CD4-positive, alpha-beta memory T cell (primary cell): Measurements from ENCODE around the gene CYP2F1. TPM values are rescaled to one million over a fixed set of nuclear protein-coding genes. Genes with fewer than 3 reads are reported as not detected.

ENCODE experiments used
- CTCF ChIA-PET: fragments of 350-600 bp; sonication (Branson Sonifier 250); formaldehyde crosslinking; loops from one replicate; lab custom pipeline; 2021; ENCODE audit warnings: inconsistent platforms; ENCODE audit not compliant: partially characterized antibody; lab: Charles Lee
- POLR2A ChIA-PET: fragments of 350-600 bp; sonication (Branson Sonifier 250); formaldehyde crosslinking; loops from one replicate; lab custom pipeline; 2021; ENCODE audit not compliant: partially characterized antibody; lab: Charles Lee
- DNase-seq, 5 donors: peaks; one replicate each; pipeline versions ENCODE4 v3.0.0 to v3.0.0-alpha.2; 2020 to 2022; ENCODE audit warnings: mixed read lengths in 1 of 5
- H3K27ac ChIP-seq: one replicate; pipeline ENCODE4 v1.7.0; 2013; ENCODE audit warnings: low read depth, low read length
- H3K27me3 ChIP-seq: 2 replicates; pipeline ENCODE4 v1.7.0; 2013; ENCODE audit warnings: mild to moderate bottlenecking, low read length, moderate library complexity; ENCODE audit not compliant: insufficient read depth
- H3K36me3 ChIP-seq: 2 replicates; pipeline ENCODE4 v1.7.0; 2013; ENCODE audit warnings: mild to moderate bottlenecking, low read length, moderate library complexity; ENCODE audit not compliant: insufficient read depth
- H3K4me1 ChIP-seq: 2 replicates; pipeline ENCODE4 v1.7.0; 2013; ENCODE audit warnings: mild to moderate bottlenecking, low read length, moderate library complexity; ENCODE audit not compliant: insufficient read depth
- H3K4me3 ChIP-seq, 2 donors: one replicate each; pipeline ENCODE4 v1.7.0; 2013; ENCODE audit warnings: low read length in 2 of 2, mild to moderate bottlenecking in 1 of 2
- H3K9me3 ChIP-seq, 2 donors: one replicate each; pipeline ENCODE4 v1.7.0; 2013; ENCODE audit warnings: low read length in 2 of 2, control low read depth in 1 of 2; ENCODE audit not compliant: control insufficient read depth in 1 of 2
- H3K27ac Mint-ChIP-seq, 7 donors: one replicate each; pipeline ENCODE4 v1.8.0; 2020 to 2021; ENCODE audit warnings: mixed read lengths in 7 of 7, mild to moderate bottlenecking in 6 of 7, inconsistent platforms in 3 of 7, moderate library complexity in 3 of 7
- H3K27me3 Mint-ChIP-seq, 2 donors: one replicate each; pipeline ENCODE4 v1.8.0; 2020 to 2021; ENCODE audit warnings: mixed read lengths in 2 of 2
- H3K36me3 Mint-ChIP-seq, 2 donors: one replicate each; pipeline ENCODE4 v1.8.0; 2020 to 2021; ENCODE audit warnings: mixed read lengths in 2 of 2, inconsistent platforms in 1 of 2, mild to moderate bottlenecking in 1 of 2
- H3K4me1 Mint-ChIP-seq, 4 donors: one replicate each; pipeline ENCODE4 v1.8.0; 2020 to 2021; ENCODE audit warnings: mixed read lengths in 4 of 4, mild to moderate bottlenecking in 1 of 4
- H3K4me3 Mint-ChIP-seq, 8 donors: one replicate each; pipeline ENCODE4 v1.8.0; 2020 to 2021; ENCODE audit warnings: mixed read lengths in 8 of 8, mild to moderate bottlenecking in 7 of 8, moderate library complexity in 6 of 8, inconsistent platforms in 3 of 8
- H3K9me3 Mint-ChIP-seq, 8 donors: one replicate each; pipeline ENCODE4 v1.8.0; 2020 to 2021; ENCODE audit warnings: mixed read lengths in 8 of 8, mild to moderate bottlenecking in 5 of 8, inconsistent platforms in 3 of 8, moderate library complexity in 1 of 8
- intact Hi-C: fragments of 100-400 bp; cut with micrococcal nuclease; formaldehyde crosslinking; loops from one replicate; pipeline ENCODE4 v1.15.1; 2023
- polyA plus RNA-seq, 2 donors: library from polyadenylated mRNA; unstranded; fragments of 300-500 nt; fragmentation: Illumina TruSeq; gene quantifications; one replicate each; pipeline ENCODE4 v1.2.3, GENCODE V29; 2021
- total RNA-seq, 2 experiments: library from RNA; stranded (reverse); gene quantifications; one replicate each; pipeline ENCODE4 v1.2.3, GENCODE V29; 2021

Gene CYP2F1
- total and polyA plus RNA-seq, 4 experiments from 2014 or later: not detected

DNA sequence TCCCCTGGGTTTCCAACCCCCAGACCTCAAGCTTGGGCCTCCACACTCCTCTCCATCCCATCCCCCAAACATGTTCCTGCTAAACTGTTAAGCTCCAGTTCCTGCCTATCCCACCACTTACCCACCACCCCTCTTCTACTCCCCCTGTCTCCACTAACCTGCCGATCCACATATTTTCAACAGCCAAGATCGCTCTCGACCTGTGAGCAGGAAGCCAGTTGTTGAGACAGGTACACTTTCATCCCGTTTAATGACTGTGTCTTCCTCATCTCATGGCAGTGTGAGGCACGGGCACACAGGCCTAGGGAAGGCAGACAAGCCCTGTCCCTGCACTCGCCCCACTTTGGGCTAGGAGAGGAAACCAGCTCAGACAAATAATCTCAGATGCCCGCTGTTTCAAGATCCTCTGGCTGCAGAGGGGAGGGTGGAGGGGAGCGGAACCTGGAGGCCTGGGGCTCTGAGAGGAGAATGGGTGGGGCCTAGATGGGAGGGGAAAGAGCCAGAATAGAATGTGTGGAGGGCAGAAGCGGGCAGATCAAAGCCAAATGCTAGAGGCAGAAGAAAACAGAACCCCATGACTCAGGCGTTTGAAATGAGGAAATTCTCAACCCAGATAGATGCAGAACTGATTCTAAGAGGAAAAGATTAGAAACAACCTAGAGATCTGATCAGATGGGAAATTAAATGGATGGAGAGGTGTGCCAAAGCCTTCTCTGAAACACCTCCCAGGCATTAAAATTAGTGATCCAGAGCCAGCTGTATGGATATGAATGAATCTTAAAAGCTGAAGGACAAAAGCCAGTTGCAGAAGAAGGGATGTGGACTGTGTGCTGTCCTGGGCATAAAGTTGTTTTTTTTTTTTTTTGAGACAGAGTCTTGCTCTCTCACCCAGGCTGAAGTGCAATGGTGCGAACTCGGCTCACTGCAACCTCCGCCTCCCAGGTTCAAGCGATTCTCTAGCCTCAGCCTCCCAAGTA lies 61.9 kb downstream of the CYP2F1 start:
- H3K27ac Mint-ChIP-seq: peak overlapping the region; percentile 28 to 87 (median 62)
- H3K4me1 ChIP-seq: peaks cover 17% of the 10 kb centered on the region
- intact Hi-C loops: no loop called here
- ChIA-PET CTCF (interaction anchor here (1.0 to 1.1 kb wide), 2 partner anchors 10 to 541 kb away, joined by 3 read pairs; no protein-coding TSS in a partner anchor), POLR2A (interaction anchor here (1.6 kb wide), 1 partner anchor 87 kb away, joined by 6 read pairs; the partner anchor contains the start of gene HNRNPUL1)
- H3K4me3 ChIP-seq: no peak overlapping the region
- peak in 4 of 5 donors; percentile 23 to 45 (median 36) for DNase-seq
- no peaks in the 10 kb centered on the region for H3K36me3 Mint-ChIP-seq
- H3K4me3 Mint-ChIP-seq: peak overlapping the region in 6 of 8 donors; percentile 31 to 68 (median 45)
- no peaks in the 10 kb centered on the region for H3K27me3 Mint-ChIP-seq
- H3K36me3 ChIP-seq: no peaks in the 10 kb centered on the region
- H3K27me3 ChIP-seq: no peaks in the 10 kb centered on the region
- H3K27ac ChIP-seq: no peak overlapping the region
- H3K9me3 Mint-ChIP-seq: no peaks in the 10 kb centered on the region
- H3K4me1 Mint-ChIP-seq: peaks cover 6 to 20% (median 10%) of the 10 kb centered on the region in 4 donors
- no peaks in the 10 kb centered on the region for H3K9me3 ChIP-seq

Other genes starting within 250 kb of the CYP2F1 start
- not detected for gene CYP2A7, start 232.2 kb upstream of the CYP2F1 start, total RNA-seq
- gene CYP2A7, start 232.2 kb upstream of the CYP2F1 start, polyA plus RNA-seq: not detected
- gene CYP2B6, start 123.2 kb upstream of the CYP2F1 start, total RNA-seq: not detected
- not detected for gene CYP2B6, start 123.2 kb upstream of the CYP2F1 start, polyA plus RNA-seq
- not detected for gene CYP2A13, start 26.0 kb upstream of the CYP2F1 start, total RNA-seq
- not detected for gene CYP2A13, start 26.0 kb upstream of the CYP2F1 start, polyA plus RNA-seq
- under 1 TPM; 0.15 to 0.28 TPM for gene CYP2S1, start 78.8 kb downstream of the CYP2F1 start, total RNA-seq
- not detected for gene CYP2S1, start 78.8 kb downstream of the CYP2F1 start, polyA plus RNA-seq
- gene AXL, start 104.8 kb downstream of the CYP2F1 start, total RNA-seq: under 1 TPM in 1 of 2 experiments, not detected in 1; 0.32 TPM
- gene AXL, start 104.8 kb downstream of the CYP2F1 start, polyA plus RNA-seq: under 1 TPM; 0.10 to 0.29 TPM
- 100 to 1,000 TPM; 300 TPM for gene HNRNPUL1, start 149.9 kb downstream of the CYP2F1 start, total RNA-seq
- gene HNRNPUL1, start 149.9 kb downstream of the CYP2F1 start, polyA plus RNA-seq: 100 to 1,000 TPM in 1 of 2 donors, 10 to 100 TPM in 1; 37.8 to 110 TPM
- gene CCDC97, start 195.7 kb downstream of the CYP2F1 start, total RNA-seq: 10 to 100 TPM; 56.4 to 61.4 TPM
- 10 to 100 TPM; 23.2 to 32.3 TPM for gene CCDC97, start 195.7 kb downstream of the CYP2F1 start, polyA plus RNA-seq
- 100 to 1,000 TPM; 136 to 143 TPM for gene TGFB1, start 239.5 kb downstream of the CYP2F1 start, total RNA-seq
- gene TGFB1, start 239.5 kb downstream of the CYP2F1 start, polyA plus RNA-seq: 10 to 100 TPM; 28.1 to 83.7 TPM
- gene B9D2, start 249.7 kb downstream of the CYP2F1 start, total RNA-seq: 10 to 100 TPM; 11.6 to 15.2 TPM
- 10 to 100 TPM; 12.9 to 22.4 TPM for gene B9D2, start 249.7 kb downstream of the CYP2F1 start, polyA plus RNA-seq